BJ (cell line): ENCODE data around the gene DENND2A. TPM values are rescaled to one million over a fixed set of nuclear protein-coding genes. Genes with fewer than 3 reads are reported as not detected.

ENCODE experiments used
- CTCF ChIA-PET: fragments of 350-600 bp; formaldehyde crosslinking; extraction: SDS; loops from one replicate; lab custom pipeline; 2021; ENCODE audit warnings: antibody characterized with exemption, inconsistent platforms; lab: Yijun Ruan, JAX
- POLR2A ChIA-PET: fragments of 300-600 bp; sonication (Branson Sonifier 250); formaldehyde crosslinking; extraction: SDS; loops from one replicate; lab custom pipeline; 2021; ENCODE audit warnings: antibody characterized with exemption; lab: Charles Lee
- DNase-seq: peaks from one replicate; pipeline ENCODE4 v3.0.0-alpha.2; 2011; ENCODE audit warnings: low read depth
- H3K27me3 ChIP-seq: 2 replicates; pipeline ENCODE4 v1.6.0; 2011; ENCODE audit warnings: low read length; ENCODE audit not compliant: control insufficient read depth, insufficient read depth
- H3K36me3 ChIP-seq: 2 replicates; pipeline ENCODE4 v1.5.1; 2011; ENCODE audit warnings: low read length; ENCODE audit not compliant: control insufficient read depth, insufficient read depth
- H3K4me3 ChIP-seq: 2 replicates; pipeline ENCODE4 v1.5.1; 2011; ENCODE audit warnings: low read depth, mild to moderate bottlenecking, control low read depth, low read length
- polyA plus RNA-seq: library from polyadenylated mRNA; depleted of rRNA; stranded (reverse); fragments of >200 nt; gene quantifications from 2 replicates; pipeline ENCODE4 v1.2.3, GENCODE V29; 2011
- TF ChIP-seq, protein P1 (sequence below): IDR thresholded peaks from 2 replicates; pipeline ENCODE4 v1.5.1; 2011; ENCODE audit warnings: low read depth, mild to moderate bottlenecking, control low read depth, inconsistent platforms, low read length, moderate library complexity; ENCODE audit not compliant: insufficient read depth

The DENND2A gene
- polyA plus RNA-seq, 1 experiment = 3.3 TPM

- Histone ChIP-seq H3K27me3 (no peaks in the 10 kb centered on the region), H3K4me3 (no peak overlapping the region), H3K36me3 (no peaks in the 10 kb centered on the region)
- ChIA-PET POLR2A (interaction anchor here (0.9 kb wide), 1 partner anchor 11 kb away, joined by 3 read pairs; no protein-coding TSS in a partner anchor), CTCF (interaction anchor here (0.9 to 2.0 kb wide), 3 partner anchors 10 to 35 kb away, joined by 3 to 6 read pairs (median 4); no protein-coding TSS in a partner anchor)
- DNase-seq = no peak
- TF ChIP-seq, protein P1, sequence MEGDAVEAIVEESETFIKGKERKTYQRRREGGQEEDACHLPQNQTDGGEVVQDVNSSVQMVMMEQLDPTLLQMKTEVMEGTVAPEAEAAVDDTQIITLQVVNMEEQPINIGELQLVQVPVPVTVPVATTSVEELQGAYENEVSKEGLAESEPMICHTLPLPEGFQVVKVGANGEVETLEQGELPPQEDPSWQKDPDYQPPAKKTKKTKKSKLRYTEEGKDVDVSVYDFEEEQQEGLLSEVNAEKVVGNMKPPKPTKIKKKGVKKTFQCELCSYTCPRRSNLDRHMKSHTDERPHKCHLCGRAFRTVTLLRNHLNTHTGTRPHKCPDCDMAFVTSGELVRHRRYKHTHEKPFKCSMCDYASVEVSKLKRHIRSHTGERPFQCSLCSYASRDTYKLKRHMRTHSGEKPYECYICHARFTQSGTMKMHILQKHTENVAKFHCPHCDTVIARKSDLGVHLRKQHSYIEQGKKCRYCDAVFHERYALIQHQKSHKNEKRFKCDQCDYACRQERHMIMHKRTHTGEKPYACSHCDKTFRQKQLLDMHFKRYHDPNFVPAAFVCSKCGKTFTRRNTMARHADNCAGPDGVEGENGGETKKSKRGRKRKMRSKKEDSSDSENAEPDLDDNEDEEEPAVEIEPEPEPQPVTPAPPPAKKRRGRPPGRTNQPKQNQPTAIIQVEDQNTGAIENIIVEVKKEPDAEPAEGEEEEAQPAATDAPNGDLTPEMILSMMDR = no peak
Observed at GRCh38 chr7:140618306-140618705, 22.3 kb downstream of the DENND2A start.

DNA sequence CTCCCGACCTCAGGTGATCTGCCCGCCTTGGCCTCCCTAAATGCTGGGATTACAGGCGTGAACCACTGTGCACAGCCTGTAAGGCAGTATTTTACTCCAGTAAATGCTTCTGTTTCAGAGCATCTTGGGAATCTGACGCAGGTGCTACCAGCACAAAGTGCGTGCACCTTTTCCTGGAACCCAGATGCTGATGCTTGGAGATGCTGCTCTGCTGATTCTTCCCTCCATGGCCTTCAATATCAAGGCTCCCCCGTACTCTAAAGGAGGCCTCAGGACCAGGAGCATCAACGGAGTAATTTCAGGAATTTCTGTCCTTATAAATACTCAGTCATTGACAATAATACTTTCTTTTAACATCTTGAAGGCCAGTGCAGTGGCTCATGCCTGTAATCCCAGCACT is 23.5 kb downstream of the DENND2A start:
- ChIA-PET CTCF (no interaction called here), POLR2A (no interaction called here)
- H3K4me3 ChIP-seq = no peak overlapping the region
- no peaks in the 10 kb centered on the region for H3K36me3 ChIP-seq
- no peak for DNase-seq
- TF ChIP-seq, protein P1 = no peak
- no peaks in the 10 kb centered on the region for H3K27me3 ChIP-seq

DNA sequence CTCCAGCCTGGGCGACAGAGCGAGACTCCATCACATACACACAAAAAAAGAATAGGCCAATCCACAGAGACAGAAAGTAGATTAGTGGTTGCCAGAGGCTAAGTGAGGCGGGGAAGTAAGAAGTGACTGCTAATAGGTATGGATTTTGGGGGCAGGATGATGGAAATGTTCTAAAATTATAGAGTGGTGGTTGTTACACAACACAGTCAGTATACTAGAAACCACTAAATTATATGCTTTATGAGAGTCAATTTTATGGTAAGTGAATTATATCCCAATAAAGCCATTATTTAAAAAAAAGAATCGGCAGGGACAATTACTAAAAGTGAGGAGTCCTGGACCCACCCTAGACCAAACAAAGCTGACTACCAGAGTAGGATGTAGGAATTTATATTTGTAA is 24.3 kb downstream of the DENND2A start:
- Histone ChIP-seq H3K36me3 (no peaks in the 10 kb centered on the region), H3K27me3 (no peaks in the 10 kb centered on the region), H3K4me3 (no peak overlapping the region)
- POLR2A ChIA-PET = no interaction called here
- DNase-seq = no peak
- CTCF ChIA-PET = no interaction called here
- TF ChIP-seq, protein P1 = no peak

DNA sequence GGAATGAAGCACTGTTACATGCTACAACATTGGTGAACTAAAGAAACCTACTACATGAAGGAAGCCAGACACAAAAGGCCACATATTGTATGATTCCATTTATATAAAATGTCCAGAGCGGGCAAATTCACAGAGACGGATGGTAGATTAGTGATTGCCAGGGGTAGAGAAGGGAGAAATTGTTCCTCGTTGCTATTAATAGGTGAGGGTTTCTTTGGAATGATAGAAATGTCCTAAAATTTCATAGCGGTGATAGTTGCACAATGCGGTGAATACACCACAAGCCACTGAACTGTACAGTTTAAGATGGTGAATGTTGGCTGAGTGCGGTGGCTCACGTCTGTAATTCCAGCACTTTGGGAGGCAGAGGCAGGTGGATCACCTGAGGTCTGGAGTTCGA is 29.0 kb downstream of the DENND2A start:
- POLR2A ChIA-PET = no interaction called here
- TF ChIP-seq, protein P1 = no peak
- no peak for DNase-seq

DNA sequence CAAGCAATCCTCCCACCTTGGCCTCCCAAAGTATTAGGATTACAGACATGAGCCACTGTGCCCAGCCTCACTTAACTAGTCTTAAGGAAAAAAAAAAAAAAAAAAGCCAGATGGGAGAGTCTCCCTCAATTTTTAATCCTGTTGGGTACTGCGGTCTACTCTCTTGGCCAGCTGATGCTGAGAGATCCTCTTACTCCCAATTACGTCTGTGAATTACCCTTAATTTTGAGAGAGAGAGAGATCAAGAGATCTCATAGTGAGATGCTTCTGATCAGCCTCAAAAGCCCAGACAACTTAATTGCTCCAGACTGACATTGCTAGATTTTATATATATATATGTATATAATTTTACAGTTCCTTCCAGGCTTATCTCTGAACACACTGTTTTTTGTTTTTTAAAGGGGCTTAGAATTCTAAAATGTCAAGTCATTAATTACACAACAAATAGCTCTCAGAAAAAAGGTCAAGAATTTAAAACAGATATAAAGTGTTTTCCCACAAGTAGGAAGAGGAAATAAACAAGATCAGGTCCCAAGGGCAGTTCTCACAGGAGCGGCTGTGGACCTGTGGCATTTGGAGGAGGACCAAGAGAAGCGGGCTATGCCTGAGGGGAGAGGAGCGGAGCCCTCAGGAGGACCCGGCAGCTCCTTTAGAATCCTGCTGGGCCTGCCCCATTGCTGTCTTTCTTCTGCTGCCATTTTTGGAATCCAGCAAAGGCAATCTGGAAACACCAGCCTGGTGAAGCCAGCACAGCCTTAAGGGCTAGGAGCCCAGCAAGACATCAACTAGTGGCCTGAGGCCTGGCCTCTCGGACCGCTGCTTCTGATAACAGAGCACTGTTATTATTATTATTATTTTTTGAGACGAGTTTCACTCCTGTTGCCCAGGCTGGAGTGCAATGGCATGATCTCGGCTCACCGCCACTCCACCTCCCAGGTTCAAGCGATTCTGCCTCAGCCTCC is 30.1 kb downstream of the DENND2A start:
- CTCF ChIA-PET = interaction anchor here (0.5 to 0.7 kb wide), 2 partner anchors 17 to 40 kb away, joined by 3 read pairs; no protein-coding TSS in a partner anchor
- H3K36me3 ChIP-seq = no peaks in the 10 kb centered on the region
- H3K27me3 ChIP-seq = no peaks in the 10 kb centered on the region
- TF ChIP-seq, protein P1 = no peak
- no peak overlapping the region for H3K4me3 ChIP-seq
- DNase-seq = no peak
- POLR2A ChIA-PET = no interaction called here

More for the DNA sequence above, 29.0 kb downstream of the DENND2A start:
- Histone ChIP-seq H3K4me3 (no peak overlapping the region), H3K27me3 (no peaks in the 10 kb centered on the region), H3K36me3 (no peaks in the 10 kb centered on the region)
- CTCF ChIA-PET = interaction anchor here (0.6 kb wide), 1 partner anchor 42 kb away, joined by 4 read pairs; no protein-coding TSS in a partner anchor
